AG09319 (cell line): Measurements from ENCODE around the gene ICE2.

Source experiments
- DNase-seq: peaks from one replicate; pipeline ENCODE4 v3.0.0-alpha.2; 2010; ENCODE audit warnings: low read depth; ENCODE audit errors: extremely low read depth
- CTCF ChIP-seq: IDR thresholded peaks from 2 replicates; pipeline ENCODE4 v1.5.1; 2011; ENCODE audit warnings: low read depth, mild to moderate bottlenecking, inconsistent platforms, low read length, moderate library complexity

The ICE2 gene

GRCh38 chr15:60486742-60487141 lies 7.8 kb upstream of the ICE2 start:
- DNase-seq, result no peak
- no peak for TF ChIP-seq CTCF

- no peak for TF ChIP-seq CTCF
- no peak for DNase-seq
These were observed 6.6 kb upstream of the ICE2 start for GRCh38 chr15:60485365-60486055.

GRCh38 chr15:60483042-60483441 lies 4.1 kb upstream of the ICE2 start:
- DNase-seq, result no peak
- no peak for TF ChIP-seq CTCF

GRCh38 chr15:60480888-60481287 lies 1.9 kb upstream of the ICE2 start:
- TF ChIP-seq CTCF, result no peak
- DNase-seq, result no peak

- no peak for TF ChIP-seq CTCF
- no peak for DNase-seq
These were observed 1.2 kb upstream of the ICE2 start for GRCh38 chr15:60480149-60480548.

GRCh38 chr15:60479361-60480110 lies 594 bp upstream of the ICE2 start:
- TF ChIP-seq CTCF, result no peak
- DNase-seq, result no peak

GRCh38 chr15:60477916-60478565 lies 901 bp downstream of the ICE2 start:
- DNase-seq, result no peak

More at GRCh38 chr15:60477916-60478565, 901 bp downstream of the ICE2 start:
- TF ChIP-seq CTCF, result no peak
